Astrocyte of the spinal cord (primary cell): ENCODE data around the gene SLC22A3.
"Not testable (repeated sequence)": the region's sequence is repeated elsewhere in the genome, so short reads cannot be mapped to it uniquely, and the experiment has no call there.

Experiments
- DNase-seq: peaks from one replicate; pipeline ENCODE4 v3.0.0; 2011; ENCODE audit warnings: low read depth, low spot score
- H3K4me3 ChIP-seq: 2 replicates; pipeline ENCODE4 v1.5.1; 2011; ENCODE audit warnings: low read depth, mild to moderate bottlenecking, low read length, moderate library complexity
- in situ Hi-C: cut with HindIII; loops from 2 replicates; pipeline ENCODE4 v1.10.0; 2017; ENCODE audit warnings: low sequenced_read_pairs
- TF ChIP-seq, protein P1 (sequence below): IDR thresholded peaks from 2 replicates; pipeline ENCODE4 v1.5.1; 2012; ENCODE audit warnings: low read depth, mild to moderate bottlenecking, low read length, inconsistent platforms

Gene SLC22A3

DNA sequence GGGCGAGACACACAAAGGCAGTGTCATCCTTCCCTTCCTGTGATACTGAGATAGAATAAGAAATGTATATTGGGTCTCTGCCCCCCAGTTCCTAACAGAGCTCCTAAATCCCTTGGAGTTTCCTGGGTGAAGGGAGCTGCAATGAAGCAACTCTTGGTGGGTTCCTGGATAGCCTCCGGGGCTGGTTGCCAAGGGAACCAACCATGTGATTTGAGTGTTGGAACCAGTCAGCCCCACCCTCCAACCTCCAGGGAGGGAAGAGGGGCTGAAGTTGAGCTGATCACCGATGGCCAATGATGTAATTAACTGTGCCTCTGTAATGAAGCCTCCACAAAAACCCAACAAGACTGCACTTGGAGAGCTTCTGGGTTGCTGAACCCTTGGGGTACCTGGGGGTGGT lies 116.6 kb downstream of the SLC22A3 start:
- TF ChIP-seq, protein P1, sequence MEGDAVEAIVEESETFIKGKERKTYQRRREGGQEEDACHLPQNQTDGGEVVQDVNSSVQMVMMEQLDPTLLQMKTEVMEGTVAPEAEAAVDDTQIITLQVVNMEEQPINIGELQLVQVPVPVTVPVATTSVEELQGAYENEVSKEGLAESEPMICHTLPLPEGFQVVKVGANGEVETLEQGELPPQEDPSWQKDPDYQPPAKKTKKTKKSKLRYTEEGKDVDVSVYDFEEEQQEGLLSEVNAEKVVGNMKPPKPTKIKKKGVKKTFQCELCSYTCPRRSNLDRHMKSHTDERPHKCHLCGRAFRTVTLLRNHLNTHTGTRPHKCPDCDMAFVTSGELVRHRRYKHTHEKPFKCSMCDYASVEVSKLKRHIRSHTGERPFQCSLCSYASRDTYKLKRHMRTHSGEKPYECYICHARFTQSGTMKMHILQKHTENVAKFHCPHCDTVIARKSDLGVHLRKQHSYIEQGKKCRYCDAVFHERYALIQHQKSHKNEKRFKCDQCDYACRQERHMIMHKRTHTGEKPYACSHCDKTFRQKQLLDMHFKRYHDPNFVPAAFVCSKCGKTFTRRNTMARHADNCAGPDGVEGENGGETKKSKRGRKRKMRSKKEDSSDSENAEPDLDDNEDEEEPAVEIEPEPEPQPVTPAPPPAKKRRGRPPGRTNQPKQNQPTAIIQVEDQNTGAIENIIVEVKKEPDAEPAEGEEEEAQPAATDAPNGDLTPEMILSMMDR = no peak
- no peak for DNase-seq
- in situ Hi-C loops = no loop called here
- no peak overlapping the region for H3K4me3 ChIP-seq

GRCh38 chr6:160467261-160467871 lies 119.2 kb downstream of the SLC22A3 start:
- in situ Hi-C loops, H3K4me3 ChIP-seq, DNase-seq: not testable (repeated sequence)

- H3K4me3 ChIP-seq = no peak overlapping the region
- TF ChIP-seq, protein P1 = no peak
- in situ Hi-C loops = no loop called here
- no peak for DNase-seq
Observed at GRCh38 chr6:160469153-160469552, 121.0 kb downstream of the SLC22A3 start.

DNA sequence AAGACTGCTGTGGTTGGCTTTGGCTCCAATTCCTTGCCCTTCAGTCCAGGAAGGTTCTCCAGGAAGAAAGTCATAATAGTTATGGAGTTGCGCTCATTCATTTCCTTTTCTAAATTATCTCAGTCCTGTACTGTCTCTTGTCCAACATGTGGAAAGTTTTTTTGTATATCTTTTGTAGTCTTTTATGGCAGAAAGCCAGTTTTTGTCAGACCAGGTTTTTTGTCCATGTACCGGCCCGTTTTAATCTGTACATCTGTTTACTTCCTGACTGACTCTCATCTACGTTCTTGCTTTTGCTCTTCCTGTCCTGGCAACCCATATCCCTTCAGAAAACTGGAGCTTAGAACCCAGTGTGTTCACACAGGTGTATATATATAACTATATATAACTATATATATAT lies 127.9 kb downstream of the SLC22A3 start:
- H3K4me3 ChIP-seq, in situ Hi-C loops, DNase-seq: not testable (repeated sequence)

DNA sequence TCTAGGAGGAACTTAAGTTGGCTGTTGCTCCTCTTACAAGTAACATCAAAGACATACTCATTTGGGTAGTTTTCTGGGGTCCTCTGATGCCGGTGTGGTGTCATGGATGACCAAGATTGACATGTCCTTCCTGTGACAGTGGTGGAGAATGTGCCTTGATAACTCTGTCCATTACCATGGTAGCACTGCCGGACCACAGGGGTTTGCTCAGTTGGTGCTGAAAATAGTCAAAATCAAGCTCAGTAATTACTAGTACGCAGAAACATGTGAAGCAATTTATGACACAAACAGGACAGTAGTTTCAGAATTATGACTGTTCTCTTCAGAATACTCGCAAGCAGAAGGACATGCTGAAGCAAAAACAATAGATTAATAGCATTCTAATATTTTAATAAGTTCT lies 128.9 kb downstream of the SLC22A3 start:
- DNase-seq, in situ Hi-C loops, H3K4me3 ChIP-seq: not testable (repeated sequence)

DNA sequence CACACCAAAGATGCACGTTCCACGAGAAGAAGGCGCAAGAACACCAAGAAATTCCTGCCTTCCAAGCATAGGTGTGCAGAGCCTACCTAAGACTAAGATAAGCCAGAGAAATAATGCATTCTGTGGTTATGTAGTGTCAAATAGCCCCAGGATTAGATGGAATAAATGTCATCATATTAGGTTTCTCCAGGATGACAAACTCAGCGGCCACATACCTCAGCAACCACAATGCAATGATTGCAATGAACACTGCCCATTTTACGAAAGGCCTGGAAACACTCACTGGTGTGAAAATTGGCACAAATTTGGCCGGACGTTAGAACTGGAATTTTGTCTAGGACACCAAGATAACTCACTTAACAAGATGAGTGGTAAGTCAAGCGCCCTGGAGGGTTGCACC lies 129.7 kb downstream of the SLC22A3 start:
- in situ Hi-C loops = no loop called here
- TF ChIP-seq, protein P1 = no peak

GRCh38 chr6:160487116-160487515 lies 138.9 kb downstream of the SLC22A3 start:
- in situ Hi-C loops = no loop called here
- no peak overlapping the region for H3K4me3 ChIP-seq
- no peak for DNase-seq
- TF ChIP-seq, protein P1 = no peak

More for the DNA sequence above, 129.7 kb downstream of the SLC22A3 start:
- no peak overlapping the region for H3K4me3 ChIP-seq
- no peak for DNase-seq

GRCh38 chr6:160489091-160489490 lies 140.9 kb downstream of the SLC22A3 start:
- in situ Hi-C loops = no loop called here
- TF ChIP-seq, protein P1 = no peak
- no peak for DNase-seq
- H3K4me3 ChIP-seq = no peak overlapping the region
